Hindlimb muscle (tissue), 1 donor: Measurements from ENCODE around the gene CTAGE1. TPM values are rescaled to one million over a fixed set of nuclear protein-coding genes. Genes with fewer than 3 reads are reported as not detected.
A peak's percentile ranks its signal among the peaks of the same experiment; 100 is the strongest.
"Not testable (repeated sequence)": the region's sequence is repeated elsewhere in the genome, so short reads cannot be mapped to it uniquely, and the experiment has no call there.

Experiments
- DNase-seq: peaks from one replicate; pipeline ENCODE4 v3.0.0-alpha.2; 2013
- polyA plus RNA-seq: library from polyadenylated mRNA; unstranded; fragments of 120-200 nt; gene quantifications from one replicate; pipeline ENCODE4 v1.2.1, GENCODE V29; 2013; ENCODE audit not compliant: insufficient read length

The CTAGE1 gene, protein sequence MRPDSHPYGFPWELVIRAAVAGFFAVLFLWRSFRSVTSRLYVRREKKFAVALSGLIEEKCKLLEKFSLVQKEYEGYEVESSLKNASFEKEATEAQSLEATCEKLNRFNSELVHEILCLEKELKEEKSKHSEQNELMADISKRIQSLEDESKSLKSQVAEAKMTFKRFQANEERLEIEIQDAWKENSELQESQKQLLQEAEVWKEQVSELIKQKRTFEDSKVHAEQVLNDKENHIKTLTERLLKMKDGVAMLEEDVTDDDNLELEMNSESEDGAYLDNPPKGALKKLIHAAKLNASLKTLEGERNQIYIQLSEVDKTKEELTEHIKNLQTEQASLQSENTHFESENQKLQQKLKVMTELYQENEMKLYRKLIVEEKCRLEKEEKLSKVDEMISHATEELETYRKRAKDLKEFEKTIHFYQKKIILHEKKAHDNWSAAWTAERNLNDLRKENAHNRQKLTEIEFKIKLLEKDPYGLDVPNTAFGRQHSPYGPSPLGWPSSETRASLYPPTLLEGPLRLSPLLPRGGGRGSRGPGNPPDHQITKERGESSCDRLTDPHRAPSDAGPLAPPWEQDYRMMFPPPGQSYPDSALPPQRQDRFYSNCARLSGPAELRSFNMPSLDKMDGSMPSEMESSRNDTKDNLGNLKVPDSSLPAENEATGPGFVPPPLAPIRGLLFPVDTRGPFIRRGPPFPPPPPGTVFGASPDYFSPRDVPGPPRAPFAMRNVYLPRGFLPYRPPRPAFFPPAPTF
- polyA plus RNA-seq = not detected

GRCh38 chr18:22417496-22418188, at the start of gene CTAGE1:
Gene CTAGE1 (minus strand): TSS chr18:22417915. CDS start chr18:22417811, 104 bp downstream.
- DNase-seq = no peak

- DNase-seq = no peak
Measured at GRCh38 chr18:22466608-22467395, 49.1 kb upstream of the CTAGE1 start.

DNA sequence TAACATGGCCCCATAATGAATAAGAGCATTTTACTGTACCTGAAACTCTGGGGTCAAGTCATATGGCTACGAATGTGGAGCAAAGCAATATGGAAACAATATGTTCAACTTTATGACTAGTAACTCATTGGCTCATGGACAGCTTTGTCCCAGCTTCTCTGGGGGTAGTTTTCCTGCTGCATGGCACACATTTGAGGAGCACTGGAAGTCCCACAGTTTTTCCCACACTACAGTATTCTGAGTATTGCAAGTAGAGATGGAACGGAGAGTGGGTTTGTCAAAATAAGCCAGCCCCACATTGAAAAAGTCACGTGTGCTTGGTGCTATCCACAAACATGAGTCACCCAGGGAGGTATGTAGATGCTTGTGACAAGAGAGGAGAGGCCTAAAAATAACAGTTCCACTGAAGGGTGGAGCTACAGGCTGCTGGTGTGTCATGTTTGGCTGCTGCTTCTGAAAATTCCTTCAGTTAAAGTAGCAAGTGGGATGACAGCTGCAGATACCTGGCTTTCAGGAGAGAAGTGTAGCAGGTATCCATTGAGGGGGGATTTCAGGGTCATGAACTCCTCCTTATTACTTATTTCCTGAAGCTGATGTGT, 48.2 kb upstream of the CTAGE1 start:
- DNase-seq = peak; percentile 29

DNA sequence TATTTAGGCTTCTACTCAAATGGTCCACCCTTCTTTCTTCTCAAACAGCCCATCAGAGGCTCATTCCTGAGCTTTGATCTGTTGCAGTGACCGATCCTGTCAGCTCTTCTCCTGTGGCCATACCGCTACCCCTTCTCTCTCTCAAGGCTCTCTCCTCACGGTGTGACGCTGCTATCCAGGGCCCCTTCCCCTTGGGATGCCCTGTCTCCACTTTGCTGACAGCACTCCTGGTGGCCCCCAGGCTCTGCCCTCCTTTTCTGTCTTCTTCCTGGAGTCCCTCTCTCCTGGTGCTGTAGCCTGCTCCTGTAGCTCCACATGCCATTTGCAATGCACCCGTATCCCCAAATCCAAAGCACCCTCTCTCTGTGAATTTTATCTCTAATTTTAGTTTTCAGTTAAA, 45.4 kb upstream of the CTAGE1 start:
- no peak for DNase-seq

DNA sequence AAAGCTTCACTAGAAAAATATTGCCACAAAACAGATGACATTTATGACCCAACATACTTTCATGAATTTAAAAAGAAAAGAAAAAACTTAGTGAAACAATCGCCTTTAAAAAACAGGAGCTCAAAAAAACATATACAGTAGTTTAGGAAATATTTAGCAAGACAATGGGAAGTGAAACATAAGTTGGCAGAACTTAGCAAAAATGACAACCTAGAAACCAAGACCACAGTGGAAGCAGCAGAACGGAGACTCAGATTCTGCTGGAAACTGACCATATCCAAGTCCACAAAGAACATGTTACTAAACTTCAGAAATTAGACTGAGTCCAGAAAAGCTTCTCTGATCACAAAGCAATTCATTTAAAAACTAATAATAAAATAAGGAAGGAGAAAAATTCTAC, 41.8 kb upstream of the CTAGE1 start:
- DNase-seq = no peak

- no peak for DNase-seq
Measured at GRCh38 chr18:22457524-22457923, 39.8 kb upstream of the CTAGE1 start.

DNA sequence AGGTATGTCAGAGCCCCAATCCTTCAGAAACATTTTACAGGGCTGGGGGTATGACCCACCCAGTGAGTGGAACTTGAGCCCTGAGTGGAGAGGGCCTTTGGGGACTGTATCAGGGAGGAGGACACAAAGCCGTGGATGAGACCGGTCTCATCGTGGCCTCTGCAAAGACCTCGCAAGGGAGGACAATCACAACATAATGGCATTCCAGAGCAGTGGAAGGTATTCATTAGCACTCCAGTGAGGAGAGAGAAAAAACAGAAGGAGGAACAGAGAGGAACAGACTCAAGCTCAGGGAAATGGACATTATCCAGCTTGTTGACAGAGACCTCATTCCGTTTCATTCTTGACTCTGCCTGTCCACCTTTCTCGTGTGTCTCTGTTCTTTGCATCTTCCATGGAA, 38.8 kb upstream of the CTAGE1 start:
- no peak for DNase-seq

GRCh38 chr18:22456116-22456480, 38.4 kb upstream of the CTAGE1 start:
- no peak for DNase-seq

DNA sequence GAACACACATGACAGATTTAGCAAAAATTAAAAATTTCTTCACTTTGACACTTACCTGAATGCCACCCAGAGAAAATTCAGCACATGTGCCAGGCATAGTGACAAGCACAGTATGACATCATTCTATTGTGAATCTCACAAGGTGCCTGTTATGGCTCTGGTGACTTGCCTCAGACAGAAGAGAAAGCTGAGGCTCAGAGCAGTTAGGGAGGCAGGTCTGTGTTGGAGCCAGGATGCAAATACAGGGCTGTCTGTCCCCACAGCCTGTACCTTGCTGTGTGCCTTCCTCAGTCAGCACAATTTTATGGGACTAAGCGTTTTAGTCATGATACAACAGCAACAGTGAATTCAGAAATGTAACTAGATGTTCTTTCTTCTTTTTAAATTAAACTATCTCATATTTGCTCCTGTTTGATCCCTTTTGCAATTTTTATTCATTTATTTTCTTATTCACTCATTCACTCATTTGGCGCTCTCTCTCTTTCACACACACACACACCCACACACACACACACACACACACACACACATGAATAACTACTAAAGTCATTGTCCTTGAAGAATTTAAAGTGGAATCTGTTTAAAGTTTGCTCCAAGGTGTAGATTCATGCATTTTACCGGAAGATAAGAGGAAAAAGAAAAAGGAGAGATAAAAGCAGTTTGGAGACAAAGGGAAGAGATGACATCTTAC, 37.9 kb upstream of the CTAGE1 start:
- DNase-seq = no peak

- no peak for DNase-seq
Measured at GRCh38 chr18:22453315-22453714, 35.6 kb upstream of the CTAGE1 start.

GRCh38 chr18:22452226-22452668, 34.5 kb upstream of the CTAGE1 start:
- no peak for DNase-seq

GRCh38 chr18:22451796-22452195, 34.1 kb upstream of the CTAGE1 start:
- no peak for DNase-seq

DNA sequence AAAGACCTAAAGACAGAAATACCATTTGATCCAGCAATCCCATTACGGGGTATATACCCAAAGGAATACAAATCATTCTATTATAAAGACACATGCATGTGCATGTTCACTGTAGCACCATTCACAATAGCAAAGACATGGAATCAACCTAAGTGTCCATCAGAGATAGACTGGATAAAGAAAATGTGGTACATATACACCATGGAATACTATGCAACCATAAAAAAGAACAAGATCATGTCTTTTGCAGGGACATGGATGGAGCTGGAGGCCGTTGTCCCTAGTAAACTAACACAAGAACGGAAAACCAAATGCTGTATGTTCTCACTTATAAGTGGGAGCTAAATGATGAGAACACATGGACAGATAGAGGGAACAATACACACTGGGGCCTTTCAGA, 33.1 kb upstream of the CTAGE1 start:
- DNase-seq = not testable (repeated sequence)

- DNase-seq = not testable (repeated sequence)
Measured at GRCh38 chr18:22450318-22450717, 32.6 kb upstream of the CTAGE1 start.

GRCh38 chr18:22449753-22450152, 32.0 kb upstream of the CTAGE1 start:
- not testable (repeated sequence) for DNase-seq

DNA sequence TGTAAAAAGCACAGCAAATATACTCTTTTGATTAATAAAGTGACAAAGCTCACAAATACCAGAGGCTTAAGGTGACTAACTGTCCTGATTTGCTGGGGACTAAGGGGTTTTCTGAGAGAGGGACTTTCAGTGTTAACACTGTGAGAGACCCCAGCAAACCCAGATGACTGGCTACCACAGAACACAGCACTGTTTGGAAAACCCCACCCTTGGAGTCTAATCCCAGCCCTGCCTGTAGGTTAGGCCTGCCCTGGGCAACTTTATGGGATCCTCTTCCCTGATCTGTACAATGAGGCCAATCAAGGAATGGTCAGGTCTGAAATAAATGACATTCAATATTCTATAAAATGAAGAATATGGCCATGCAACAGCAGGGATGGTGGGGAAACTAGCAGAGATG, 30.5 kb upstream of the CTAGE1 start:
- DNase-seq = no peak

GRCh38 chr18:22447792-22448191, 30.1 kb upstream of the CTAGE1 start:
- DNase-seq = no peak

- no peak for DNase-seq
Measured at GRCh38 chr18:22446911-22447310, 29.2 kb upstream of the CTAGE1 start.

DNA sequence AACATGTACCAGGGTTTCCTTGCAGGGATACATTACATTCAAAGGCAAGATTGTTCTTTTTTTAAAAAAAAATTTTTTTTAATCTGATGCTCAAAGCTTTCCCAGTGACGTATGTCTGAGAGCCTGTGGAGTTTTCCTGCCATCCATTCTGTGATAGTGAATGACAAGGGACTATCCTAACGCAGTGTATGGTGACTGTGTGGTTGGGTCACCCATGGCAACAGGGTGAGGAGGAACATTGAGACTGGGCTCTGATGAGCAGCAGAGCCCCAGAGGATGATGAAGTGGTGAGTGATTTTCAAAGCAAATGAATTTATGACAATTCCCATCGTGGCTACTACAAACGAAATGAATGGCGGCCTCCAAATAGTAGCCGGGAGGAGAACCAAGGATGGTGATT, 28.6 kb upstream of the CTAGE1 start:
- DNase-seq = no peak

GRCh38 chr18:22441638-22442037, 23.9 kb upstream of the CTAGE1 start:
- DNase-seq = no peak

GRCh38 chr18:22439447-22439846, 21.7 kb upstream of the CTAGE1 start:
- no peak for DNase-seq
